Neuronal stem cell (in vitro differentiated cells): Measurements from ENCODE around the gene AKAP6.

ENCODE experiments used
- DNase-seq: peaks from one replicate; pipeline ENCODE4 v3.0.0-alpha.2; 2013; ENCODE audit warnings: low spot score
- H2AFZ ChIP-seq: one replicate; pipeline ENCODE4 v1.6.1; 2013; ENCODE audit warnings: mild to moderate bottlenecking, low read length, inconsistent platforms
- H2AK5ac ChIP-seq: 2 replicates; pipeline ENCODE4 v1.6.1; 2013; ENCODE audit warnings: low read depth, mild to moderate bottlenecking, inconsistent platforms, low read length, moderate library complexity, mixed read lengths
- H2BK120ac ChIP-seq: 2 replicates; pipeline ENCODE4 v1.6.1; 2013; ENCODE audit warnings: low read depth, mild to moderate bottlenecking, inconsistent platforms, low read length, moderate library complexity, mixed read lengths
- H2BK12ac ChIP-seq: one replicate; pipeline ENCODE4 v1.6.1; 2013; ENCODE audit warnings: low read length, inconsistent platforms
- H2BK15ac ChIP-seq: 2 replicates; pipeline ENCODE4 v1.6.1; 2013; ENCODE audit warnings: mild to moderate bottlenecking, low read length, inconsistent platforms, mixed read lengths
- H2BK5ac ChIP-seq: one replicate; pipeline ENCODE4 v1.6.1; 2013; ENCODE audit warnings: inconsistent platforms, mild to moderate bottlenecking, low read length, moderate library complexity
- H3K14ac ChIP-seq: one replicate; pipeline ENCODE4 v1.6.1; 2013; ENCODE audit warnings: low read length, inconsistent platforms
- H3K18ac ChIP-seq: 2 replicates; pipeline ENCODE4 v1.6.1; 2013; ENCODE audit warnings: low read length, inconsistent platforms
- H3K23ac ChIP-seq: 2 replicates; pipeline ENCODE4 v1.6.1; 2013; ENCODE audit warnings: low read depth, mild to moderate bottlenecking, mixed read lengths, low read length, inconsistent platforms; ENCODE audit not compliant: poor library complexity
- H3K27ac ChIP-seq: replicated peaks from 3 replicates; pipeline ENCODE4 v1.5.1; 2013; ENCODE audit warnings: low read length, inconsistent platforms
- H3K27me3 ChIP-seq, 3 experiments: 2 replicates each; pipeline ENCODE4 v1.6.1; 2013; ENCODE audit warnings: low read length in 3 of 3, mild to moderate bottlenecking in 2 of 3, inconsistent platforms in 1 of 3, low read depth in 1 of 3, mixed read lengths in 1 of 3, moderate library complexity in 1 of 3; ENCODE audit not compliant: control insufficient read depth in 3 of 3, insufficient read depth in 3 of 3
- H3K36me3 ChIP-seq, 2 donors: replicated peaks in 1 of 2; 2 replicates each; pipeline ENCODE4 v1.6.1; 2013; ENCODE audit warnings: low read length in 2 of 2; ENCODE audit not compliant: control insufficient read depth in 2 of 2, insufficient read depth in 2 of 2
- H3K4ac ChIP-seq: 2 replicates; pipeline ENCODE4 v1.6.1; 2013; ENCODE audit warnings: inconsistent platforms, mild to moderate bottlenecking, low read length, moderate library complexity
- H3K4me1 ChIP-seq, 2 donors: 1 replicate in 1 of 2; 2 replicates in 1 of 2; pipeline ENCODE4 v1.6.1; 2013; ENCODE audit warnings: low read length in 2 of 2, low read depth in 1 of 2; ENCODE audit not compliant: control insufficient read depth in 2 of 2, insufficient read depth in 1 of 2
- H3K4me2 ChIP-seq: one replicate; pipeline ENCODE4 v1.6.1; 2013; ENCODE audit warnings: mild to moderate bottlenecking, low read length, inconsistent platforms; ENCODE audit not compliant: insufficient read depth, poor library complexity, severe bottlenecking
- H3K4me3 ChIP-seq, 2 donors: 2 replicates each; pipeline ENCODE4 v1.5.1; 2013; ENCODE audit warnings: low read length in 2 of 2, mild to moderate bottlenecking in 2 of 2, inconsistent platforms in 1 of 2, moderate library complexity in 1 of 2
- H3K79me1 ChIP-seq: one replicate; pipeline ENCODE4 v1.6.1; 2013; ENCODE audit warnings: low read depth, mild to moderate bottlenecking, inconsistent platforms, low read length, moderate library complexity
- H3K9ac ChIP-seq: one replicate; pipeline ENCODE4 v1.6.1; 2013; ENCODE audit warnings: mild to moderate bottlenecking, low read depth, low read length, inconsistent platforms; ENCODE audit not compliant: poor library complexity
- H3K9me3 ChIP-seq, 2 donors: replicated peaks in 1 of 2; 2 replicates each; pipeline versions ENCODE3 to v1.6.1; 2013; ENCODE audit warnings: low read length in 2 of 2, mild to moderate bottlenecking in 2 of 2, inconsistent platforms in 1 of 2, low read depth in 1 of 2, mixed read lengths in 1 of 2, moderate library complexity in 1 of 2; ENCODE audit not compliant: control insufficient read depth in 2 of 2, insufficient read depth in 1 of 2
- H4K8ac ChIP-seq: one replicate; pipeline ENCODE4 v1.6.1; 2013; ENCODE audit warnings: low read depth, mild to moderate bottlenecking, inconsistent platforms, low read length, moderate library complexity
- H4K91ac ChIP-seq: one replicate; pipeline ENCODE4 v1.6.1; 2013; ENCODE audit warnings: low read length, low read depth, mild to moderate bottlenecking, inconsistent platforms; ENCODE audit not compliant: poor library complexity
- WGBS, 2 donors: extraction: QIAGEN DNeasy Blood & Tissue Kit; methylation state at CpG; one replicate each; pipeline ENCODE4 v1.1.7; 2013; ENCODE audit warnings: missing lambda C conversion rate in 2 of 2, mixed read lengths in 1 of 2; ENCODE audit not compliant: insufficient read length in 2 of 2, insufficient replicate concordance in 1 of 2; ENCODE audit errors: extremely low coverage in 2 of 2; 5-methylcytosine and 5-hydroxymethylcytosine counted together

The AKAP6 gene

DNA sequence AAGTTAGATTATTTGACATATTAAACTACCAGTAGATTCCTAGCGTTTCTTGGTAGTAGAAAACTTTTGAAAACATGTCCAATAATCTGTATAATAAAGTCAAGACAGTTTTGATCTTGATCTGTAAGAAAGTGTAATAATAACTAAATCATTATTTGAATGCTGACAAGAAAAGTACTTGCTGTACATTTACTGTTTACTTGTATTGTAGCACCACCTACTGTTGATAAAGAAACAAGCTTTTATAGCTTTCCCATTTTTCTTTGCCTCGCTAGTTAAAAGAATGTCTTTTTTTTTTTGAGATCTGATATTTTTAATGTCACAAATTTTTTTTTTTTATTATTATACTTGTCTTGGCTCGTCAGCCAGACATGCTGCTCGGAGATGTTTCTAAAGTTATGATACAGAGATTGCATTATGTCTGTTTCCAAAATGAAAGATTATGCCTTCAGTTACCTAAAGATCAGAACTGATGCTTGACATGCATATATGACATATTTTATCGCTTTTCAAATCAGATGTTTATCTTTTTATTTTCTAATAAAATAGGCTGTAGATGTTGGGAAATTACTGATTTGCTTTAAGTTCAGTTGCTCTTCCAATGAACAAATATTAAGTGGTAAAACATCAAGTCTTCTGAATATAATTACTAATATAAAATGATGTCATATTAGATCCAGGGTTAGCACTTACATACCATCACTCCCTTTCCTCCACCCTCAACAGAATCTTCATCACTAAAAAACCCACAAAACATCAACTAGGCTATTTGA lies 140.5 kb downstream of the AKAP6 start:
- Histone ChIP-seq H3K18ac (no peak overlapping the region), H3K4ac (no peak overlapping the region), H3K79me1 (no peaks in the 10 kb centered on the region), H2AFZ (no peak overlapping the region), H4K91ac (no peak overlapping the region), H3K4me3 (no peak overlapping the region), H3K4me2 (no peak overlapping the region), H3K9me3 (no peaks in the 10 kb centered on the region), H3K27me3 (no peaks in the 10 kb centered on the region), H3K23ac (no peak overlapping the region), H3K9ac (no peak overlapping the region), H3K27ac (no peak overlapping the region), H2BK5ac (no peak overlapping the region), H4K8ac (no peak overlapping the region), H2BK15ac (no peak overlapping the region), H3K14ac (no peak overlapping the region), H3K4me1 (peaks cover 12 to 14% of the 10 kb centered on the region in 2 donors), H3K36me3 (no peaks in the 10 kb centered on the region), H2BK120ac (no peak overlapping the region), H2AK5ac (no peak overlapping the region), H2BK12ac (no peak overlapping the region)
- DNase-seq, result no peak
- WGBS, 2 donors, result no CpG with 5 or more reads among the region's 5 CpGs

DNA sequence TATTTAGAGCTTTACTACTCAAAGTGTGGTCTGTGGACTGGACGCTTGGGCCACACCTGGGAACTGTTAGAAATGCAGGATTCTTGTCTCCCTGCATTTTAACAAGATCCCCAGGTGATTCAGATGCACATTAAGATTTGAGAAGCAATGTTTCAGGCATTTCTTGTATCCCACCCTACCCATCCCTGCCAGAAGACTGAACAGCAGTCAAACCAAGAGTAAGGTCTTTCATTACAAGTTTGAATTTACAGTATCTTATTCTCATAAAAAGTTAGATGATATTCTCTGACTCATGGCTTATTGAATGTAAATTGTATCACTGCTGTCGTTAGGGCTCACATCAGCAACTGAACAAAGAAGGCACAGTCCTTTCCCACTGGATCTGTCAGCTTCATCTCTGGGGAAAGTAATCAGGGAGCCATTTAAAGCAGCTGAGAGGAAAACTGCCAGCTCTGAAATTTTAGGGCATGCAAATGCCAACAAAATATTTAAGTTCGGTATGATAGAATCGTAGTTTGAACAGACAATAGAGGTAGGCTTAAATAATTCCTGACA lies 141.1 kb downstream of the AKAP6 start:
- Histone ChIP-seq H3K14ac (no peak overlapping the region), H3K4me3 (no peak overlapping the region), H2BK120ac (no peak overlapping the region), H3K79me1 (no peaks in the 10 kb centered on the region), H3K36me3 (no peaks in the 10 kb centered on the region), H4K91ac (no peak overlapping the region), H3K4ac (no peak overlapping the region), H4K8ac (no peak overlapping the region), H3K4me2 (no peak overlapping the region), H3K9ac (no peak overlapping the region), H3K9me3 (no peaks in the 10 kb centered on the region), H2AK5ac (no peak overlapping the region), H3K4me1 (peaks cover 12 to 14% of the 10 kb centered on the region in 2 donors), H3K27ac (no peak overlapping the region), H2BK5ac (no peak overlapping the region), H2AFZ (no peak overlapping the region), H2BK12ac (no peak overlapping the region), H3K23ac (no peak overlapping the region), H3K27me3 (no peaks in the 10 kb centered on the region), H2BK15ac (no peak overlapping the region), H3K18ac (no peak overlapping the region)
- WGBS, 2 donors, result no CpG with 5 or more reads among the region's 4 CpGs
- no peak for DNase-seq

DNA sequence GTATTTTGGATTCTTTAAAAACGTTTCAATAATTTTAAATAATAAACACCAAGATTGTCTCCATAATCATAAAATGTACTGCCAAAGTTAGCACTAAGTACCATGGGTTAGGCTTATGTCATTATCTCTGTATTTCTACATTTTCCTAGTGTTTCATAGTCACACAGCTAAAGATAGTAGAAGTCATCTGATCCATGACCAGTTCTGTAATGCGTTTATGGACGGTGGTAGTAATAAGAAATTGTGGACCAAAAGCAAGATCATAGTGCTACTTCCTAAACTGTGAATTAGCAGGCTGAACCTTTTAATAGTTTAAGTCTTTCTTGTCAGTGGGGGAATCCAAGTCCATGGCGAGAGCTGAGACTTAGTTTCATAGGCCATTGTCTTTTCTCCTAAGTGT lies 142.1 kb downstream of the AKAP6 start:
- Histone ChIP-seq H4K91ac (no peak overlapping the region), H2AK5ac (no peak overlapping the region), H3K4me1 (peaks cover 12 to 14% of the 10 kb centered on the region in 2 donors), H3K18ac (no peak overlapping the region), H3K79me1 (no peaks in the 10 kb centered on the region), H3K27ac (no peak overlapping the region), H2BK120ac (no peak overlapping the region), H3K14ac (no peak overlapping the region), H3K36me3 (no peaks in the 10 kb centered on the region), H2AFZ (no peak overlapping the region), H3K23ac (no peak overlapping the region), H3K9me3 (no peaks in the 10 kb centered on the region), H4K8ac (no peak overlapping the region), H3K4me2 (no peak overlapping the region), H3K27me3 (no peaks in the 10 kb centered on the region), H3K4me3 (no peak overlapping the region), H2BK12ac (no peak overlapping the region), H3K4ac (no peak overlapping the region), H2BK15ac (no peak overlapping the region), H2BK5ac (no peak overlapping the region), H3K9ac (no peak overlapping the region)
- DNase-seq, result no peak
- WGBS, 2 donors, result no CpG with 5 or more reads among the region's 4 CpGs

DNA sequence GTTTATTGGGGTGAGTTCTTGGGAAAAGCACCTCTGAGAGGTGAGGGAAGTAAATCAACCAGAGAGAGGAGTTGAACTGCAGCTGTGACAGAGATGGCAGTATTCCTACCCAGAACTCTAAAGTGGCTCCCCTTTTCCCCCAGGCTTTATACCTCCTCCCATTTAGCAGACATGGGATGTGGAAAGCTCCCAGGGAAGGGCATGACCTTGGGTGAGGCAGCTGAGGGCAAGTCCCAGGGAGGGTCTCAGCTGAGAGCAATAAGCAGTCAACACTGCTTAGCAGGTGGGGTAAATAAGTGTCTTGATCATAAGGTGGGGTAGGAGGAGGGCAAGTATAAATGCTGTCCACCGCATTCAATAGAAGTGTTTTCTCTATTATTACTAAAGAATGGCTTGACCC lies 143.0 kb downstream of the AKAP6 start:
- Histone ChIP-seq H3K9ac (no peak overlapping the region), H3K14ac (no peak overlapping the region), H3K36me3 (no peaks in the 10 kb centered on the region), H3K4ac (no peak overlapping the region), H3K27me3 (no peaks in the 10 kb centered on the region), H2AK5ac (no peak overlapping the region), H4K8ac (no peak overlapping the region), H2BK120ac (no peak overlapping the region), H4K91ac (no peak overlapping the region), H3K4me1 (peaks cover 12 to 14% of the 10 kb centered on the region in 2 donors), H2AFZ (peak overlapping the region; percentile 70), H3K79me1 (no peaks in the 10 kb centered on the region), H2BK12ac (no peak overlapping the region), H3K9me3 (no peaks in the 10 kb centered on the region), H3K4me3 (no peak overlapping the region), H3K4me2 (no peak overlapping the region), H2BK5ac (no peak overlapping the region), H3K27ac (no peak overlapping the region), H2BK15ac (no peak overlapping the region), H3K23ac (no peak overlapping the region), H3K18ac (no peak overlapping the region)
- DNase-seq, result no peak
- WGBS, 2 donors, result no CpG with 5 or more reads among the region's 1 CpG
